Endothelial cell of umbilical vein (primary cell): ENCODE measurements around the gene YWHAQ.

ENCODE experiments used
- CTCF ChIP-seq, 2 donors: IDR thresholded peaks; 1 replicate in 1 of 2; 2 replicates in 1 of 2; pipeline ENCODE4 v1.5.1; 2011; ENCODE audit warnings: low read length in 2 of 2, mild to moderate bottlenecking in 2 of 2, moderate library complexity in 2 of 2, control low read depth in 1 of 2, inconsistent platforms in 1 of 2, low read depth in 1 of 2; ENCODE audit not compliant: insufficient read depth in 1 of 2; ENCODE audit errors: extremely low read depth in 1 of 2
- JUN ChIP-seq: IDR thresholded peaks from 2 replicates; pipeline ENCODE4 v1.6.1; 2011; ENCODE audit warnings: borderline replicate concordance, low read depth; ENCODE audit not compliant: insufficient read length, insufficient read depth
- POLR2A ChIP-seq: IDR thresholded peaks from 2 replicates; pipeline ENCODE4 v1.6.1; 2012; ENCODE audit warnings: low read depth, mild to moderate bottlenecking, control low read depth, low read length

DNA sequence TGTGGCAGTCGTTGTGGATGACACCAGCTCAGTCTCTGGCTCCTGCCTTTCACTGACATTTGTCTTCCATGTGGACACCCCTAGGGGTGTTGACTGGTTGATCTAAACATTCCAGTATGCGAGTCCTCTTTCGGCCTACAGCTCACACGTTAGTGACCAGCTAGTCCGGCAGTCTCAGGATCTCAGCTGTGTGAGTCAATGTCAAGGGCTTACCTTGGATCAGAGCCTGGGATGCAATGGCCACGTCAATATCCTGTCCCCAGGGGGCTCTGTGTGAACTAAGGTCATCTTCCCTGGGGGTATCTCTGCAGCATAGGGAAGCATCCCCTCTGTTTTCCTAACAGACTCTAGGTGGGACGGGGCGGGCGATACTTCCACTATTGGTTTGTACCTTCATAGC is 35.1 kb upstream of the YWHAQ start:
- TF ChIP-seq CTCF (IDR thresholded peaks at IDR 0.05; ENCODE audit: extremely low read depth in 1 of 2, insufficient read depth in 1 of 2, low read depth in 1 of 2, low read length in 2 of 2) (no peak), POLR2A (no peak), JUN (no peak)
